Activated gamma-delta T cell (primary cell): Measurements from ENCODE around the gene TAPBP.
A peak's percentile ranks its signal among the peaks of the same experiment; 100 is the strongest.
"Not testable (repeated sequence)": the region's sequence is repeated elsewhere in the genome, so short reads cannot be mapped to it uniquely, and the experiment has no call there.

ENCODE experiments used
- DNase-seq: peaks from one replicate; lab custom pipeline; 2025; lab: John Stamatoyannopoulos, UW
- total RNA-seq, 2 donors: gene quantifications; one replicate each; lab custom pipeline; 2026; lab: John Stamatoyannopoulos, UW

The TAPBP gene
- total RNA-seq: 316 to 346 reads per million in 2 donors

GRCh38 chr6:33313709-33314514 is at the start of gene TAPBP:
TAPBP (minus strand) TSS chr6:33314078; CDS start chr6:33314041, 37 bp downstream.
- peak; percentile 51 for DNase-seq

GRCh38 chr6:33363486-33363885 is 49.6 kb upstream of the TAPBP start:
- DNase-seq: not testable (repeated sequence)

GRCh38 chr6:33359331-33359730 is 45.5 kb upstream of the TAPBP start:
- DNase-seq: no peak

- DNase-seq: not testable (repeated sequence)
Observed at GRCh38 chr6:33357160-33357871, 43.4 kb upstream of the TAPBP start.

- DNase-seq: no peak
Observed at GRCh38 chr6:33356295-33356694, 42.4 kb upstream of the TAPBP start.

- not testable (repeated sequence) for DNase-seq
Observed at GRCh38 chr6:33355860-33356259, 42.0 kb upstream of the TAPBP start.

- DNase-seq: no peak
Observed at GRCh38 chr6:33347816-33348215, 33.9 kb upstream of the TAPBP start.

GRCh38 chr6:33346972-33347371 is 33.1 kb upstream of the TAPBP start:
- not testable (repeated sequence) for DNase-seq

GRCh38 chr6:33344701-33345697 is 31.1 kb upstream of the TAPBP start:
- no peak for DNase-seq

GRCh38 chr6:33343953-33344611 is 30.2 kb upstream of the TAPBP start:
- DNase-seq: no peak

- not testable (repeated sequence) for DNase-seq
Observed at GRCh38 chr6:33343606-33343952, 29.7 kb upstream of the TAPBP start.

GRCh38 chr6:33339193-33339592 is 25.3 kb upstream of the TAPBP start:
- DNase-seq: no peak

GRCh38 chr6:33336495-33336894 is 22.6 kb upstream of the TAPBP start:
- DNase-seq: no peak

GRCh38 chr6:33335916-33336315 is 22.0 kb upstream of the TAPBP start:
- DNase-seq: no peak

- no peak for DNase-seq
Observed at GRCh38 chr6:33333666-33334065, 19.8 kb upstream of the TAPBP start.

GRCh38 chr6:33330736-33331135 is 16.9 kb upstream of the TAPBP start:
- no peak for DNase-seq

GRCh38 chr6:33329058-33329457 is 15.2 kb upstream of the TAPBP start:
- no peak for DNase-seq

- no peak for DNase-seq
Observed at GRCh38 chr6:33324125-33324524, 10.2 kb upstream of the TAPBP start.

GRCh38 chr6:33323623-33323948 is 9.7 kb upstream of the TAPBP start:
- no peak for DNase-seq

GRCh38 chr6:33321227-33321626 is 7.3 kb upstream of the TAPBP start:
- no peak for DNase-seq

- no peak for DNase-seq
Observed at GRCh38 chr6:33320315-33321181, 6.7 kb upstream of the TAPBP start.
